T47D (cell line): ENCODE results near the gene ABHD4.
"Not testable (repeated sequence)": the region's sequence is repeated elsewhere in the genome, so short reads cannot be mapped to it uniquely, and the experiment has no call there.

Experiments used
- DNase-seq, 2 experiments: peaks; one replicate each; pipeline versions ENCODE4 v3.0.0 to v3.0.0-alpha.2; 2011 to 2012; ENCODE audit warnings: low read depth in 1 of 2, low spot score in 1 of 2
- JUND ChIP-seq: IDR thresholded peaks from 2 replicates; pipeline ENCODE4 v1.6.1; 2012; ENCODE audit warnings: low read depth
- in situ Hi-C: cut with HindIII; loops from 2 replicates; pipeline ENCODE4 v1.10.0; 2016; ENCODE audit warnings: low sequenced_read_pairs, low pct_unique_long_range_greater_than_20kb

The ABHD4 gene, protein sequence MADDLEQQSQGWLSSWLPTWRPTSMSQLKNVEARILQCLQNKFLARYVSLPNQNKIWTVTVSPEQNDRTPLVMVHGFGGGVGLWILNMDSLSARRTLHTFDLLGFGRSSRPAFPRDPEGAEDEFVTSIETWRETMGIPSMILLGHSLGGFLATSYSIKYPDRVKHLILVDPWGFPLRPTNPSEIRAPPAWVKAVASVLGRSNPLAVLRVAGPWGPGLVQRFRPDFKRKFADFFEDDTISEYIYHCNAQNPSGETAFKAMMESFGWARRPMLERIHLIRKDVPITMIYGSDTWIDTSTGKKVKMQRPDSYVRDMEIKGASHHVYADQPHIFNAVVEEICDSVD

DNA sequence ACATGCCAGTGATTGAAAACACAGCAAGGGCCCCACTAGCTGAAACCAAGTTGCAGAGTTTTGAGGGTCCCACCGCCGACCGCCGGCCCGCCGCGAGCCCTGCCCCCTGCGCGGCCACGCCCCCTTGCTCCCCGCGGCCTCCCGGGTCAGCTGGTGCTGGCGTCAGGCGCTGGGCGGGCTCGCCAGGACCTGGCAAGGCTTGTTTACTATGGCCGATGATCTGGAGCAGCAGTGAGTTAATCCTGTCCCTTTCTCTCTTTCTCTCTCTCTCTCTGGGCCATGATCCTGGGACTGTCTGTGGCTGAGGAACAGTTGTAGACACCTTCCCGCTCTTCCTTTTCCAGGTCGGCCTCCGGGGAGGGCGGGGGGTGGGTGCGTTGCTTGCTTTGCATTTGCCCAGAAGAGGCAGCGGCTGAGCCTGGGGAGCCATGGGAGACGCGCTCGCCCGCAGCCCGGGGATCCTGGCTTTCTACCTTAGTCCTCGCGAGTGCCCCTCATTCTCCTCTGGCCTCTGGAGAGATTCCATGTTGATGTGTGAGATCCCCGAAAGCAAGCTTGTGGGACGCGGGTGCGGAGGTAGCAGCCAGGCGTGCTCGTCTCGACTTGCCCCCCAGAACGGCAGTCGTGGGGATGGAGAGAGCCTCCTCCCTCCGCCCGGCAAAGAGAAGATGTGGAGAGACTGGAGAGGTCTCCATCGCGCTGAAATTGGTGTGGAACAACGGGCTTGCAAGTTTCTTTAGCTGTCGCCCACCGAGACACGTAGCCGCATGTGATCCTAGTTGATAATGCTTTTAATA lies at the start of gene ABHD4:
Gene ABHD4 (plus strand): TSS at position 202 of the 797 bp plus-strand sequence. CDS start 7 bp downstream, at position 209.
- TF ChIP-seq JUND = no peak
- DNase-seq = peak; percentile 58 to 60
- in situ Hi-C loops = no loop called here

DNA sequence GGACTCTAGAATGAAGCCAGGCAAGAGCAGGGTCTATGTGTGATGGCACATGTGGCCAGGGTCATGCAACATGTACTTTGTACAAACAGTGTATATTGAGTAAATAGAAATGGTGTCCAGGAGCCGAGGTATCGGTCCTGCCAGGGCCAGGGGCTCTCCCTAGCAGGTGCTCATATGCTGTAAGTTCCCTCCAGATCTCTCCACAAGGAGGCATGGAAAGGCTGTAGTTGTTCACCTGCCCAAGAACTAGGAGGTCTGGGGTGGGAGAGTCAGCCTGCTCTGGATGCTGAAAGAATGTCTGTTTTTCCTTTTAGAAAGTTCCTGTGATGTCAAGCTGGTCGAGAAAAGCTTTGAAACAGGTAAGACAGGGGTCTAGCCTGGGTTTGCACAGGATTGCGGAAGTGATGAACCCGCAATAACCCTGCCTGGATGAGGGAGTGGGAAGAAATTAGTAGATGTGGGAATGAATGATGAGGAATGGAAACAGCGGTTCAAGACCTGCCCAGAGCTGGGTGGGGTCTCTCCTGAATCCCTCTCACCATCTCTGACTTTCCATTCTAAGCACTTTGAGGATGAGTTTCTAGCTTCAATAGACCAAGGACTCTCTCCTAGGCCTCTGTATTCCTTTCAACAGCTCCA lies 48.7 kb upstream of the ABHD4 start:
- TF ChIP-seq JUND = no peak
- DNase-seq = no peak
- in situ Hi-C loops = no loop called here

DNA sequence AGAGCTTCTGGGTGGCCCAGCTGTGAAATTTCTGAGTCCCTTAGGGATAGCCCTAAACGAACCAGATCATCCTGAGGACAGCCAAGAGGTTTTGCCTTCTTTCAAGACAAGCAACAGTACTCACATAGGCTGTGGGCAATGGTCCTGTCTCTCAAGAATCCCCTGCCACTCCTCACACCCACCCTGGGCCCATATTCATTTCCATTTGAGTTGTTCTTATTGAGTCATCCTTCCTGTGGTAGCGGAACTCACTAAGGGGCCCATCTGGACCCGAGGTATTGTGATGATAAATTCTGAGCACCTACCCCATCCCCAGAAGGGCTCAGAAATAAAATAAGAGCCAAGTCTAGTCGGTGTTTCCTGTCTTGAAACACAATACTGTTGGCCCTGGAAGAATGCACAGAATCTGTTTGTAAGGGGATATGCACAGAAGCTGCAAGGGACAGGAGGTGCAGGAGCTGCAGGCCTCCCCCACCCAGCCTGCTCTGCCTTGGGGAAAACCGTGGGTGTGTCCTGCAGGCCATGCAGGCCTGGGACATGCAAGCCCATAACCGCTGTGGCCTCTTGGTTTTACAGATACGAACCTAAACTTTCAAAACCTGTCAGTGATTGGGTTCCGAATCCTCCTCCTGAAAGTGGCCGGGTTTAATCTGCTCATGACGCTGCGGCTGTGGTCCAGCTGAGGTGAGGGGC lies 48.0 kb upstream of the ABHD4 start:
- in situ Hi-C loops = no loop called here
- no peak for DNase-seq

DNA sequence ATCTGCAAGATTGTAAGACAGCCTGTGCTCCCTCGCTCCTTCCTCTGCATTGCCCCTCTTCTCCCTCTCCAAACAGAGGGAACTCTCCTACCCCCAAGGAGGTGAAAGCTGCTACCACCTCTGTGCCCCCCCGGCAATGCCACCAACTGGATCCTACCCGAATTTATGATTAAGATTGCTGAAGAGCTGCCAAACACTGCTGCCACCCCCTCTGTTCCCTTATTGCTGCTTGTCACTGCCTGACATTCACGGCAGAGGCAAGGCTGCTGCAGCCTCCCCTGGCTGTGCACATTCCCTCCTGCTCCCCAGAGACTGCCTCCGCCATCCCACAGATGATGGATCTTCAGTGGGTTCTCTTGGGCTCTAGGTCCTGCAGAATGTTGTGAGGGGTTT lies 46.5 kb upstream of the ABHD4 start:
- TF ChIP-seq JUND = no peak
- in situ Hi-C loops = no loop called here
- DNase-seq = no peak

More for the DNA sequence above, 48.0 kb upstream of the ABHD4 start:
- no peak for TF ChIP-seq JUND

DNA sequence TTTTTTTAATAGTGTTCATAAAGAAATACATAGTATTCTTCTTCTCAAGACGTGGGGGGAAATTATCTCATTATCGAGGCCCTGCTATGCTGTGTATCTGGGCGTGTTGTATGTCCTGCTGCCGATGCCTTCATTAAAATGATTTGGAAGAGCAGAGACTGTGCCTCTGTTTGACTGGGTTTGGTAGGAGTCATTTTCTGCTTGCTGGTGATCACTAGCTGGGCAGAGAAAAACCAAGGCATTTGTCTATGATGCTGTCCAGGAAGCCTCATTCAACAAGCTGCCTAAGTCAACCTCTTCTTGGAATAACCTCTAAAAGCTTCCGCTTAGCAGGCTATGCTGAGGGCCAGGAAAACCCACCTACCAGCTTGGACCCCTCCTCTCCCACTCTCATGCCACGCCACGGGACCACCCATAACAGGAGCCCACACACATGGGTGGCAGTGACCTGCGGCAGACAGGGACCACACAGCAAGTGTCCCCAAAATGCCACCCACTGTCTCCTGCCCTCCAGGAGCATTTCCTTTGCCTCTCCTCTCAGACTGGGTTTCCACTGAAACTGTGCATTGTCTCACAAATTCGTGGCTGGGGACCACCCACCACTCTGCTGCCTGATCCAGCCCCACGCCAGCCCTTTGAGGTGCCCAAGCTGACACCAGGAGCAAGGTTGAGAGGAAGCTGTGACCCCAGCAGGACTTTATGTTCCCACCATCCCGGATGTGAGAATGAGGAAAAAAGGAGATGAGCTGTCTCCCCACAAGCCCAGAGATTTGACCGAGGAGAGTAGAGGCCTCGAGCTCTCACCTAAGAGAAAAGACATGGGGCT lies 45.9 kb upstream of the ABHD4 start:
- in situ Hi-C loops = no loop called here

DNA sequence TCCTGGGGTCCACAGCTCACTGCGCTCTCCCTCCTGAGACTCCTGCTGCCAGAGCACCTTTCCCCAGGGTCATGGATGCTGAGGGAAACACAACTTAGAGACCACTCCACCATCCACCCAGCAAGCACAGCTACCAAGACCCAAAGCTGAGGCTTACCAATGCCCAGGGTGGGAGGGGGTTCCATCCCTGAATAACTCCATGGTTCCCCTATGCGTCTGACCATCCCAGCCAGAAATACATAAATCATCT lies 45.3 kb upstream of the ABHD4 start:
- in situ Hi-C loops = no loop called here

More for the DNA sequence above, 45.9 kb upstream of the ABHD4 start:
- TF ChIP-seq JUND = no peak
- DNase-seq = no peak

DNA sequence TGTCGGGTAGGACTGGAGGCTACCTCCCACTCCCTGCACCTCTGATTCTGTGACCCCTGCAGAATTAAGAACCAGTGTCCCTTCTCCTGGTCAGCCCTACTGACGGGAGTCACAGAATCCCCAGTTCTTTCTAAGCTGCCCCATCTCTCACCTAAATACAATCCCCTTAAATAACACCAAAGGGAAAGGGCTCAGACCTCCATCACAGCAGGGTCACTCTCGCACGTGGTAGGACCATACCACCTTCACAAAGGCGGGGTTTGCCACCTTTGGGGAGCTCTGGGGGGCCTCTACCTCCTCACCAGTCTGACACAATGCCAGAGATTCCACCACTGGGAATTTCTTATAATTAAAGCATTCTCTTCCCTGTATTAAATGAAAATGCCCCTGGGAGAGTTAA lies 44.7 kb upstream of the ABHD4 start:
- in situ Hi-C loops = no loop called here
- TF ChIP-seq JUND = no peak
- no peak for DNase-seq

More for the DNA sequence above, 45.3 kb upstream of the ABHD4 start:
- no peak for DNase-seq
- no peak for TF ChIP-seq JUND

DNA sequence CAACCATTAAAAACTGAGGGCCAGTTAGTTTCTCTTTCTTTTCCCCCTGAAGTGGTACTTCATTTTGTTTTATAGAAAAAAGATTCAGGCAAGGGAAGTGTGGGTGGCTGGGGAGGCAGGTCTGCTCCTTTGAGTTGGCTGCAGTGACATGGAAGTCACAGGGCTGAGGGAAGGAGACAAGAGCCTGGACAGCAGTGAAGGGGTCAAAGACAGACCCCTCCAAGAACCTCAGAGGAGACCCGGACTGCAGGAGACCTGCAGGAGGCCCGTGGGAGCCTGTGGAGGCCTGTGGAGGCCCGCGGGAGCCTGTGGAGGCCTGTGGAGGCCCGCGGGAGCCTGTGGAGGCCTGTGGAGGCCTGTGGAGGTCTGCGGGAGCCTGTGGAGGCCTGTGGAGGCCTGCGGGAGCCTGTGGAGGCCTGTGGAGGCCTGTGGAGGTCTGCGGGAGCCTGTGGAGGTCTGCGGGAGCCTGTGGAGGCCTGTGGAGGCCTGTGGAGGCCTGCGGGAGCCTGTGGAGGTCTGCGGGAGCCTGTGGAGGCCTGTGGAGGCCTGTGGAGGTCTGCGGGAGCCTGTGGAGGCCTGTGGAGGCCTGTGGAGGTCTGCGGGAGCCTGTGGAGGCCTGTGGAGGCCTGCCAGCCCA lies 44.1 kb upstream of the ABHD4 start:
- in situ Hi-C loops, DNase-seq: not testable (repeated sequence)

DNA sequence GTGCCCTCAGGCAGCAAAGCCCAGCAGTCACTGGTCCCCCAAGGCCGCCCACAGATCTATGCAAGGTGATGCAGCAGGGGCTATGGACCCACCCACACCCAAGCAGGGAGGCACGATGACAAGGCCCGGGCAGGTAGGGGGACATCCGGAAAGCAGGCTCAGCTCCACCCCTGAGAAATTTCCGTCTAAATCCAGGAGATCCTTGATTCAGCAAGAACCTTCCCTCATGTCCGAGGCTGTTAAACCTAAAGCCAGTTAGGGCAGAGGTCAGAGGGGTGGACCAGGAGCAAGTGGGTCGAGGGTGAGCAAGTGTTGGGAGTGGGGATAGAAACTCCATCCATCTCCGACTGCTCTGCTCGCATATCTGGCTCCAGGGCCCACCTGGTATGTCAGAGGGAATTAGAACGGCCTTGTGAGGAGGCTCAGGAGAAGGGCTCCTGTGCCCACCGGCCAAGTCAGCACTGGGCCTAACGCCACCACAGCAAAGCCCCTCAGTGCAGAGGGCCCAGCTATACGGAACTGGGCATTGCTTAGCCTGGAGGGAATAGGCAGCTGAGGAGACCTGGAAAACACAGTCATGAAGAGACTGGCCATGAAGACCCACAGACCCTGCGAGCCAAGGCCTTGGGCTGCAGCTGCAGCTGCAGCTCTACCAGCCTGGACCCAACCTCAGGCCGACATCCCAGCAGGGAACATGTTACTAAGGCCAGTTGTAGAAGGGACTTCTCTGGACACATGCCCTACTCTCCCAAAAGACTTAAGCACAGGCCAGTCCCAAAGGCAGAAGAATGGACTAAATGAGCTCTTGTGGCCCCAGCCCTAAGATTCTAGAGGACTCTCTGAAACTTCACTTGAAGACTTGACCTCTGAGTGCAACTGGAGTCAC lies 43.4 kb upstream of the ABHD4 start:
- in situ Hi-C loops = no loop called here
- DNase-seq = no peak
- no peak for TF ChIP-seq JUND

DNA sequence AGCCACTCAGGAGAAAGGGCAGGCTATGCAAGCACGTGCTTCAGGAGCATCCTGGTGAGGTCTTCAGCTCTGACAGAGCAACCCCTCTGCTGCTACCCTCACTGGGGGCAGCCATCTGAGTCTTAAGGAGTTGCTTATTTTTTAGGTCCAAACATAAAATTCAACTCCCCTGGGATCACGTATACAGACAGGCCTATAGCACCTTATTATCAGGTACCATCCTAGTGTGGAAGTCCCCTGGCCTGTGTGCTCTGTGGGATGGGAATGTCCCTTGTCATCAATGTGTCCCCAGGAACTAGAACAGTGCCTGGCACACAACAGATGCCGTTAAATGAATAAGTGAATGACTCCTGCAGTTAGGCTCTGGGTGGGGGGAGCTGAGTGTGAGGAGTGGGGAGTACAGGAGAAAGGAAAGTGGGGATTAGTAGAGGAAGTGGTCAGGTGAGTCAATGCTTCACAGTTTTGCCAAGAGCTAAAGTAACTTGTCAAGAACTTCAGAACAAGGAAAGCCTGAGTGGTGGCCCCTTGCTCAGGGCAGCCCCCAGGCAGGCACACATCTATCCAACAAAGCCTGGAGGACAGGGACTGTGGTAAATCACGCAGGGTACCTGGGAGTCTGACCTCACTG lies 42.6 kb upstream of the ABHD4 start:
- in situ Hi-C loops = no loop called here
- no peak for DNase-seq
- TF ChIP-seq JUND = no peak
